ENCODE measurements around the gene TOGARAM1.

DNA sequence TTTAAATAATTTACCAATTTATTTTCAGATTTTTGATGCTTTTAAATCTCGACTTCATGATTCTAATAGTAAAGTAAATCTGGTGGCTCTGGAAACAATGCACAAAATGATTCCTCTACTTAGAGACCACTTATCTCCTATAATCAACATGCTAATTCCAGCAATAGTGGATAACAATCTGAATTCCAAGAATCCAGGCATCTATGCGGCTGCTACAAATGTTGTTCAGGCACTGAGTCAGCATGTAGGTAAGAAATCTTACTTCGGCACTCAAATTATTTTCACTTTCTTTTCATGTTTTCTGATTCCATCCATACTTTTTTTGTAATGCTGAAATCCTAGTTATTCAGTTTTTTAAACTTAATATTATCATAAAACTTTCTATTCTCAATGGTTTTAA is 106.4 kb downstream of the TOGARAM1 start:
- no peak for TF ChIP-seq POLR2AphosphoS5 (IDR thresholded peaks at IDR 0.05; ENCODE audit: borderline replicate concordance, low read depth, low read length)
- TF ChIP-seq EZH2 (IDR thresholded peaks at IDR 0.05), result no peak
- TF ChIP-seq FOXP2 (optimal IDR thresholded peaks at IDR 0.05; ENCODE audit: control extremely low read depth, extremely low read length, insufficient read depth), result no peak

Data from SK-N-MC (cell line).